Measurements from ENCODE around the gene MED29.
"Not testable (repeated sequence)": the region's sequence is repeated elsewhere in the genome, so short reads cannot be mapped to it uniquely, and the experiment has no call there.

The MED29 gene

GRCh38 chr19:39359026-39359425, 32.2 kb upstream of the MED29 start:
- H3K9ac ChIP-seq (ENCODE audit: low read depth, low read length): no peak overlapping the region
- peaks cover 40% of the 10 kb centered on the region for H3K36me3 ChIP-seq (ENCODE audit: insufficient read depth, low read length)
- H3K4me1 ChIP-seq (ENCODE audit: insufficient read depth, low read length): no peaks in the 10 kb centered on the region
- no peaks in the 10 kb centered on the region for H3K9me3 ChIP-seq (ENCODE audit: control insufficient read depth, insufficient read depth, low read length)

- H3K36me3 ChIP-seq (ENCODE audit: insufficient read depth, low read length): peaks cover 29% of the 10 kb centered on the region
- no peak overlapping the region for H3K9ac ChIP-seq (ENCODE audit: low read depth, low read length)
- no peaks in the 10 kb centered on the region for H3K9me3 ChIP-seq (ENCODE audit: control insufficient read depth, insufficient read depth, low read length)
- no peaks in the 10 kb centered on the region for H3K4me1 ChIP-seq (ENCODE audit: insufficient read depth, low read length)
These were observed 30.6 kb upstream of the MED29 start for GRCh38 chr19:39360599-39360998.

GRCh38 chr19:39362682-39363657, 28.2 kb upstream of the MED29 start:
- H3K9ac ChIP-seq (ENCODE audit: low read depth, low read length): no peak overlapping the region
- no peaks in the 10 kb centered on the region for H3K9me3 ChIP-seq (ENCODE audit: control insufficient read depth, insufficient read depth, low read length)
- H3K36me3 ChIP-seq (ENCODE audit: insufficient read depth, low read length): peaks cover 12% of the 10 kb centered on the region

GRCh38 chr19:39363901-39364457, 27.2 kb upstream of the MED29 start:
- Histone ChIP-seq H3K36me3 (ENCODE audit: insufficient read depth, low read length) (peaks cover 12% of the 10 kb centered on the region), H3K9me3 (ENCODE audit: control insufficient read depth, insufficient read depth, low read length) (no peaks in the 10 kb centered on the region), H3K4me1 (ENCODE audit: insufficient read depth, low read length) (no peaks in the 10 kb centered on the region), H3K9ac (ENCODE audit: low read depth, low read length) (no peak overlapping the region)

More at GRCh38 chr19:39362682-39363657, 28.2 kb upstream of the MED29 start:
- no peaks in the 10 kb centered on the region for H3K4me1 ChIP-seq (ENCODE audit: insufficient read depth, low read length)

GRCh38 chr19:39365531-39365930, 25.6 kb upstream of the MED29 start:
- peaks cover 10% of the 10 kb centered on the region for H3K36me3 ChIP-seq (ENCODE audit: insufficient read depth, low read length)
- no peaks in the 10 kb centered on the region for H3K4me1 ChIP-seq (ENCODE audit: insufficient read depth, low read length)
- no peaks in the 10 kb centered on the region for H3K9me3 ChIP-seq (ENCODE audit: control insufficient read depth, insufficient read depth, low read length)
- no peak overlapping the region for H3K9ac ChIP-seq (ENCODE audit: low read depth, low read length)

GRCh38 chr19:39369200-39369599, 22.0 kb upstream of the MED29 start:
- H3K36me3 ChIP-seq (ENCODE audit: insufficient read depth, low read length): peaks cover 8% of the 10 kb centered on the region
- H3K4me1 ChIP-seq (ENCODE audit: insufficient read depth, low read length): no peaks in the 10 kb centered on the region
- no peaks in the 10 kb centered on the region for H3K9me3 ChIP-seq (ENCODE audit: control insufficient read depth, insufficient read depth, low read length)
- no peak overlapping the region for H3K9ac ChIP-seq (ENCODE audit: low read depth, low read length)

GRCh38 chr19:39370735-39371134, 20.4 kb upstream of the MED29 start:
- H3K36me3 ChIP-seq (ENCODE audit: insufficient read depth, low read length): peaks cover 8% of the 10 kb centered on the region; the same call in 1 of the 2 replicates
- no peak overlapping the region for H3K9ac ChIP-seq (ENCODE audit: low read depth, low read length)

GRCh38 chr19:39372047-39372802, 19.0 kb upstream of the MED29 start:
- H3K4me1 ChIP-seq (ENCODE audit: insufficient read depth, low read length): no peaks in the 10 kb centered on the region
- H3K9me3 ChIP-seq (ENCODE audit: control insufficient read depth, insufficient read depth, low read length): no peaks in the 10 kb centered on the region
- no peak overlapping the region for H3K9ac ChIP-seq (ENCODE audit: low read depth, low read length)
- peaks cover 19% of the 10 kb centered on the region for H3K36me3 ChIP-seq (ENCODE audit: insufficient read depth, low read length)

More at GRCh38 chr19:39370735-39371134, 20.4 kb upstream of the MED29 start:
- no peaks in the 10 kb centered on the region for H3K9me3 ChIP-seq (ENCODE audit: control insufficient read depth, insufficient read depth, low read length)
- no peaks in the 10 kb centered on the region for H3K4me1 ChIP-seq (ENCODE audit: insufficient read depth, low read length)

GRCh38 chr19:39372941-39373340, 18.2 kb upstream of the MED29 start:
- Histone ChIP-seq H3K9me3 (ENCODE audit: control insufficient read depth, insufficient read depth, low read length) (no peaks in the 10 kb centered on the region), H3K4me1 (ENCODE audit: insufficient read depth, low read length) (no peaks in the 10 kb centered on the region), H3K36me3 (ENCODE audit: insufficient read depth, low read length) (peaks cover 23% of the 10 kb centered on the region), H3K9ac (ENCODE audit: low read depth, low read length) (no peak overlapping the region)

- H3K9me3 ChIP-seq (ENCODE audit: control insufficient read depth, insufficient read depth, low read length): no peaks in the 10 kb centered on the region
- H3K4me1 ChIP-seq (ENCODE audit: insufficient read depth, low read length): no peaks in the 10 kb centered on the region
- H3K36me3 ChIP-seq (ENCODE audit: insufficient read depth, low read length): peaks cover 24% of the 10 kb centered on the region
- no peak overlapping the region for H3K9ac ChIP-seq (ENCODE audit: low read depth, low read length)
These were observed 15.2 kb upstream of the MED29 start for GRCh38 chr19:39375929-39376328.

GRCh38 chr19:39377373-39378362, 13.5 kb upstream of the MED29 start:
- no peaks in the 10 kb centered on the region for H3K4me1 ChIP-seq (ENCODE audit: insufficient read depth, low read length)
- H3K9me3 ChIP-seq (ENCODE audit: control insufficient read depth, insufficient read depth, low read length): no peaks in the 10 kb centered on the region
- H3K9ac ChIP-seq (ENCODE audit: low read depth, low read length): no peak overlapping the region
- H3K36me3 ChIP-seq (ENCODE audit: insufficient read depth, low read length): peaks cover 21% of the 10 kb centered on the region

- not testable (repeated sequence) for H3K9ac ChIP-seq (ENCODE audit: low read depth, low read length); H3K4me1 ChIP-seq (ENCODE audit: insufficient read depth, low read length); H3K9me3 ChIP-seq (ENCODE audit: control insufficient read depth, insufficient read depth, low read length)
- H3K36me3 ChIP-seq (ENCODE audit: insufficient read depth, low read length): peaks cover 26% of the 10 kb centered on the region
These were observed 11.8 kb upstream of the MED29 start for GRCh38 chr19:39379366-39379765.

- H3K4me1 ChIP-seq (ENCODE audit: insufficient read depth, low read length): 0 out of 2 replicates have a peak, but pooled peaks cover under 1% of the 10 kb centered on the region
- H3K9ac ChIP-seq (ENCODE audit: low read depth, low read length): no peak overlapping the region
- peaks cover 26% of the 10 kb centered on the region for H3K36me3 ChIP-seq (ENCODE audit: insufficient read depth, low read length)
- H3K9me3 ChIP-seq (ENCODE audit: control insufficient read depth, insufficient read depth, low read length): no peaks in the 10 kb centered on the region
These were observed 11.2 kb upstream of the MED29 start for GRCh38 chr19:39379865-39380396.

All from ES-I3 (cell line).